Measurements from ENCODE around the gene ZDHHC24. TPM values are rescaled to one million over a fixed set of nuclear protein-coding genes. Genes with fewer than 3 reads are reported as not detected.
A peak's percentile ranks its signal among the peaks of the same experiment; 100 is the strongest.

The ZDHHC24 gene
- polyA plus RNA-seq, 4 donors = 3.1 to 11.0 (median 5.5) TPM

DNA sequence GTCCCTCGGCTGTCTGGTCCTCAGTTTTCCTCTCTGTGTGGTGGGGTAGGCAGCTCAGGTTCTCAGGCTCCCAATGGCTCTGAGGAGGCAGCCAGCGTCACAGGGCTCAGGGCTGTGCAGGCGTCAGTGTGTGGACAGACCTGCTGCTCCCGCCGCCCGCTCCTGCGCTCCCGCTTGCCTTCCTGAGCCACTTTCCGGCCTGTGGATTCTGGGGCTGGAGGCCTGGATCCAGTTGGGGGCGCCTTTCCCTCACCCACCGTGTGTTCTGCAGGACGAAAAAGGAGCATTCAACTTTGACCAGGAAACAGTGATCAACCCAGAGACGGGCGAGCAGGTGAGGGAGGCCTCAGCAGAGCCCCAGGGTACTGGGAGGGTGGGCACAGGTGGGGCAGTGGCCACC, 50.9 kb downstream of the ZDHHC24 start:
- Histone ChIP-seq H3K27me3 (ENCODE audit: control insufficient read depth in 3 of 3, insufficient read depth in 3 of 3, low read length in 3 of 3) (no peaks in the 10 kb centered on the region), H3K27ac (ENCODE audit: low read depth in 1 of 3, low read length in 2 of 3) (no peak overlapping the region), H3K4me3 (ENCODE audit: low read depth in 1 of 3, low read length in 3 of 3) (no peak overlapping the region), H3K36me3 (ENCODE audit: control insufficient read depth in 3 of 3, insufficient read depth in 2 of 3, low read depth in 1 of 3, low read length in 3 of 3) (peaks cover 2 to 86% (median 5%) of the 10 kb centered on the region in 3 donors), H3K9me3 (ENCODE audit: control insufficient read depth in 2 of 2, insufficient read depth in 1 of 2, low read depth in 1 of 2, low read length in 1 of 2) (no peaks in the 10 kb centered on the region), H3K4me1 (ENCODE audit: control insufficient read depth in 3 of 3, insufficient read depth in 2 of 3, low read depth in 1 of 3, low read length in 2 of 3) (peaks cover 0 to 18% (median 0%) of the 10 kb centered on the region in 3 donors)
- no peak for FAIRE-seq
- DNase-seq = no peak
- WGBS, 3 donors = 80 to 85% (median 83%) methylated on average over 14 of the region's 14 CpGs

DNA sequence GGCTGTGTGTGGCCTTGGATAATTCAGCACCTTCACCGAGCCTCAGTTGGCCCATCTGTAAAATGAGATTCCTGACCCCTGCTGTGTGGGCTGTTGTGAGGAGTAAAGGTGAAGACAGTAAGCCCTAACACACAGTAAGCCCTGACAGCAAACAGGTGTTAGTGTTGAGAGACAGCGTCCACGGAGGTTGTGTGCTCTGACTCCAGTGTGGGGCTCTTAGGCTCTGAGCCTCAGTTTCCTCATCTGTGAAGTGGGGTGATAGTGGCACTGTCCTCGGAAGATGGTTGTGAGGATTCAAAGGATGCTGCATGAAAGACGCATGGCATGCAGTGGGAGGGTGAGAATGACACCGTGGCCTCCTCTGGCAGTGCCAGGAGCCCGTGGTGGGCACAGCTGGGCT, 51.4 kb downstream of the ZDHHC24 start:
- FAIRE-seq (no peak), DNase-seq (no peak)
- H3K9me3 ChIP-seq (ENCODE audit: control insufficient read depth in 2 of 2, insufficient read depth in 1 of 2, low read depth in 1 of 2, low read length in 1 of 2) = no peaks in the 10 kb centered on the region
- no peak overlapping the region for H3K4me3 ChIP-seq (ENCODE audit: low read depth in 1 of 3, low read length in 3 of 3)
- WGBS, 3 donors = 91 to 98% (median 94%) methylated on average over 7 of the region's 7 CpGs
- peaks cover 2 to 89% (median 5%) of the 10 kb centered on the region in 3 donors for H3K36me3 ChIP-seq (ENCODE audit: control insufficient read depth in 3 of 3, insufficient read depth in 2 of 3, low read depth in 1 of 3, low read length in 3 of 3)
- H3K4me1 ChIP-seq (ENCODE audit: control insufficient read depth in 3 of 3, insufficient read depth in 2 of 3, low read depth in 1 of 3, low read length in 2 of 3) = peaks cover 0 to 18% (median 0%) of the 10 kb centered on the region in 3 donors
- no peak overlapping the region for H3K27ac ChIP-seq (ENCODE audit: low read depth in 1 of 3, low read length in 2 of 3)
- H3K27me3 ChIP-seq (ENCODE audit: control insufficient read depth in 3 of 3, insufficient read depth in 3 of 3, low read length in 3 of 3) = no peaks in the 10 kb centered on the region

DNA sequence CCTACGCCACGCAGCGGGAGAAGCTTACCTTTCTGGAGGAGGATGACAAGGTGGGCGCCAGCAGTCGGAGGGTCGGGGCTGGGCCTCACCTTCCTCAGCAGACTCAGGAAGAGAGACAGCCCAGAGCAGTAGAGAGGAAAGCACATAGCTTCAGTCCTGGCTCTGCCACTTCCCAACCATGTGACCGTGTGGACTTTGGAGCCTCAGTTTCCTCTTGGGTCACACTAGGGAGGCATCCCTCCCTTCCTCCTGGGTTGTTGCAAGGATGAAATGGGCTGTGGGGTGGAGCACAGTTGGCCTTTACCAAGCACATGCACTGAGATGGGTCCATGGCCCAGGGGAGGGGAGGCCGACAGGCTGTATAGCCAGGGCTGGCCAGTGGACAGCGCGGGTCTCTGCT, 52.7 kb downstream of the ZDHHC24 start:
- no peaks in the 10 kb centered on the region for H3K27me3 ChIP-seq (ENCODE audit: control insufficient read depth in 3 of 3, insufficient read depth in 3 of 3, low read length in 3 of 3)
- 87 to 91% (median 89%) methylated on average over 10 of the region's 10 CpGs for WGBS, 3 donors
- peak overlapping the region in 1 of 3 donors; percentile 62 for H3K27ac ChIP-seq (ENCODE audit: low read depth in 1 of 3, low read length in 2 of 3)
- peaks cover 5 to 93% (median 7%) of the 10 kb centered on the region in 3 donors for H3K36me3 ChIP-seq (ENCODE audit: control insufficient read depth in 3 of 3, insufficient read depth in 2 of 3, low read depth in 1 of 3, low read length in 3 of 3)
- H3K4me3 ChIP-seq (ENCODE audit: low read depth in 1 of 3, low read length in 3 of 3) = no peak overlapping the region
- FAIRE-seq (no peak), DNase-seq (peak; percentile 75 to 88)
- no peaks in the 10 kb centered on the region for H3K9me3 ChIP-seq (ENCODE audit: control insufficient read depth in 2 of 2, insufficient read depth in 1 of 2, low read depth in 1 of 2, low read length in 1 of 2)
- H3K4me1 ChIP-seq (ENCODE audit: control insufficient read depth in 3 of 3, insufficient read depth in 2 of 3, low read depth in 1 of 3, low read length in 2 of 3) = peaks cover 0 to 18% (median 0%) of the 10 kb centered on the region in 3 donors

DNA sequence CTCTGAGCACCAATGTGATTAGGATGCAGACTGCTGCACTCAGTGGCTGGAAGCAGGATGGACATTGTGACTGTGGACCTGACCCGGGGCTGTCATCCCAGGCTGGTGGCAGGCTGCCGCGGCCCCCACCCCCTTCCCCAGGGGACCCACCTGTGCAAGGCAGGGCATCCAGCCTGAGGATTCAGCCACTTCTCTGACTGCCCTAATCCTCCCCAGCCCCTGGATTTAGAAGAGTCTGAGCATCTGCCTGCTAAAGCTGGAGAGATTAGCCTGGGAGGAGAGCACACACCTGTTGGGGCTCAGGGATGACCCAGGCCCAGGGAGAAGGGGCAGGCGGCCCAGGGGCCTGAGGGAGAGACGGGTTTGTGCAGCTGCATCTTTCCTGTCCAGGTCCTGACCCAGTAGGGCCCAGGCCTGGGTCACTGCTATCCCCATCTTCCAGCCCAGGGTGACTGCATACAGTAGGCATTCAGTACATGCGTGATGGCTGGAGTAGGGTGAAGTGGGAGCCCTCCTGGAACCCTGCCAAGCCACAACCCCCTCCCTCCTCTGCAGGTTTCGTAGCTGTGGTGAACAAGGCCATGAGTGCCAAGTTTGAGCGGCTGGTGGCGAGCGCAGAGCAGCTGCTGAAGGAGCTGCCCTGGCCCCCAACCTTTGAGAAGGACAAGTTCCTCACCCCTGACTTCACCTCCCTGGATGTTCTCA, 53.5 kb downstream of the ZDHHC24 start:
- no peak overlapping the region for H3K4me3 ChIP-seq (ENCODE audit: low read depth in 1 of 3, low read length in 3 of 3)
- no peaks in the 10 kb centered on the region for H3K27me3 ChIP-seq (ENCODE audit: control insufficient read depth in 3 of 3, insufficient read depth in 3 of 3, low read length in 3 of 3)
- FAIRE-seq = no peak
- DNase-seq = no peak
- H3K9me3 ChIP-seq (ENCODE audit: control insufficient read depth in 2 of 2, insufficient read depth in 1 of 2, low read depth in 1 of 2, low read length in 1 of 2) = no peaks in the 10 kb centered on the region
- H3K4me1 ChIP-seq (ENCODE audit: control insufficient read depth in 3 of 3, insufficient read depth in 2 of 3, low read depth in 1 of 3, low read length in 2 of 3) = peaks cover 0 to 18% (median 0%) of the 10 kb centered on the region in 3 donors
- 87 to 92% (median 88%) methylated on average over 9 to 10 of the region's 10 CpGs for whole genome bisulfite sequencing, 3 donors
- H3K27ac ChIP-seq (ENCODE audit: low read depth in 1 of 3, low read length in 2 of 3) = peak overlapping the region in 1 of 3 donors; percentile 62
- peaks cover 5 to 94% (median 7%) of the 10 kb centered on the region in 3 donors for H3K36me3 ChIP-seq (ENCODE audit: control insufficient read depth in 3 of 3, insufficient read depth in 2 of 3, low read depth in 1 of 3, low read length in 3 of 3)

DNA sequence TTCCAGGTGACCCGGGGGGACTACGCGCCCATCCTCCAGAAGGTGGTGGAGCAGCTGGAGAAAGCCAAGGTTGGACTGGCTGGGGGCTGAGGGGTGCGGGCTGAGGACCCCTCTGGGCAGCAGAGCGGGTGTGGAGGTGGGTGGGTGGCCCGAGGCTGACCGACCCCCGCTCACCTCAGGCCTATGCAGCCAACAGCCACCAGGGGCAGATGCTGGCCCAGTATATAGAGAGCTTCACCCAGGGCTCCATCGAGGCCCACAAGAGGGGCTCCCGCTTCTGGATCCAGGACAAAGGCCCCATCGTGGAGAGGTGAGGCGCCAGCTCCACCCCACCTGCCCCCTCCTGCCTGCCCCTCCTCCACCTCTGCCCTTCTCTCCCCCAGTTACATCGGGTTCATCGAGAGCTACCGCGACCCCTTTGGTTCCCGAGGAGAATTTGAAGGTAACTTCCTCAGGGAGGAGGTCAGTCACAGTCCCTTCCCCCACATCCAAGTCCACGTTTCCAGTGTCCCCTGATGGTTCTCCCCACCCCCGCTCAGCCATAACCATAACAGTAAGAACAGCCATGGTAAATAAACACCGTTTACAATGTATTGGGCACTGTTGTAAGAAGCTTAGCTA, 54.4 kb downstream of the ZDHHC24 start:
- H3K27ac ChIP-seq (ENCODE audit: low read depth in 1 of 3, low read length in 2 of 3) = no peak overlapping the region
- no peaks in the 10 kb centered on the region for H3K27me3 ChIP-seq (ENCODE audit: control insufficient read depth in 3 of 3, insufficient read depth in 3 of 3, low read length in 3 of 3)
- no peak for DNase-seq
- H3K4me3 ChIP-seq (ENCODE audit: low read depth in 1 of 3, low read length in 3 of 3) = no peak overlapping the region
- H3K9me3 ChIP-seq (ENCODE audit: control insufficient read depth in 2 of 2, insufficient read depth in 1 of 2, low read depth in 1 of 2, low read length in 1 of 2) = no peaks in the 10 kb centered on the region
- peaks cover 7 to 94% (median 9%) of the 10 kb centered on the region in 3 donors for H3K36me3 ChIP-seq (ENCODE audit: control insufficient read depth in 3 of 3, insufficient read depth in 2 of 3, low read depth in 1 of 3, low read length in 3 of 3)
- FAIRE-seq = no peak
- WGBS, 3 donors = 78 to 87% (median 85%) methylated on average over 18 to 20 of the region's 20 CpGs
- peaks cover 0 to 18% (median 0%) of the 10 kb centered on the region in 3 donors for H3K4me1 ChIP-seq (ENCODE audit: control insufficient read depth in 3 of 3, insufficient read depth in 2 of 3, low read depth in 1 of 3, low read length in 2 of 3)

DNA sequence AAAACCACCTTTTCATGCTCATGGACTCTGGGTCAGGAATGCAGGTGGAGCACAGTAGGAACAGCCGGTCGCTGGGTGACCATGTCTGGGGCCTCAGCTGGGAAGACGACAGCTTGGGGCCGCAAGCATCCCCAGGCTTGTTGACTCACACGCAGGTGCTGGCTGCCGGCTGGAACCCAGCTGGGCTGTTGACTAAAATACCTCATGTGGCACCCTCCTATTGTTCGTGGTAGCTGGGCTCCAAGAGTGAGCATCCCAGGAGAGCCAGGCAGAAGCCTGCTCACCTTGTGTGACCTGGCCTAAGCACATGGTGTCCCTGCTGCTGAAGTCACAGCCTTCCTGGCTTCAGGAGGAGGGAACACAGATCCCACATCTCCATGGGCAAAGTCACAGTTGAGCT, 56.2 kb downstream of the ZDHHC24 start:
- H3K9me3 ChIP-seq (ENCODE audit: control insufficient read depth in 2 of 2, insufficient read depth in 1 of 2, low read depth in 1 of 2, low read length in 1 of 2) = no peaks in the 10 kb centered on the region
- DNase-seq = no peak
- H3K27me3 ChIP-seq (ENCODE audit: control insufficient read depth in 3 of 3, insufficient read depth in 3 of 3, low read length in 3 of 3) = no peaks in the 10 kb centered on the region
- H3K4me3 ChIP-seq (ENCODE audit: low read depth in 1 of 3, low read length in 3 of 3) = no peak overlapping the region
- H3K36me3 ChIP-seq (ENCODE audit: control insufficient read depth in 3 of 3, insufficient read depth in 2 of 3, low read depth in 1 of 3, low read length in 3 of 3) = peaks cover 7 to 94% (median 7%) of the 10 kb centered on the region in 3 donors
- no peak for FAIRE-seq
- no peak overlapping the region for H3K27ac ChIP-seq (ENCODE audit: low read depth in 1 of 3, low read length in 2 of 3)
- WGBS, 3 donors = 90 to 94% (median 91%) methylated on average over 7 of the region's 7 CpGs
- peaks cover 0 to 18% (median 0%) of the 10 kb centered on the region in 3 donors for H3K4me1 ChIP-seq (ENCODE audit: control insufficient read depth in 3 of 3, insufficient read depth in 2 of 3, low read depth in 1 of 3, low read length in 2 of 3)

DNA sequence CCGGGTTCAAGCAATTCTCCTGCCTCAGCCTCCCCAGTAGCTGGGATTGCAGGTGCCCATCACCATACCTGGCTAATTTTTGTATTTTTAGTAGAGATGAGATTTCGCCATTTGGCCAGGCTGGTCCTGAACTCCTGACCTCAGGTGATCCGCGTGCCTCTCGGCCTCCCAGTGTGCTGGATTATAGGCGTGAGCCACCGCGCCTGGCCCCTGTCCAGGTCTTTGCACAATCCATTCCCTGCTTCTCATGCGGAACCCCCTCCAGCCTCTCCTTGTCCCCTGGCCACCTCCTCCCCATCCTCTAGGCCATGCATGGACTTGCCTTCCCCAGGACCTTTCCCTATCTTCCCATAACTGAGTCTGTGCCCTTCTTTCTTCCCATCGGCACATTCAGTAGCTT, 56.9 kb downstream of the ZDHHC24 start:
- 91 to 95% (median 91%) methylated on average over 9 to 10 of the region's 10 CpGs for WGBS, 3 donors
- no peak overlapping the region for H3K4me3 ChIP-seq (ENCODE audit: low read depth in 1 of 3, low read length in 3 of 3)
- DNase-seq = no peak
- no peak for FAIRE-seq
- H3K27me3 ChIP-seq (ENCODE audit: control insufficient read depth in 3 of 3, insufficient read depth in 3 of 3, low read length in 3 of 3) = no peaks in the 10 kb centered on the region
- H3K27ac ChIP-seq (ENCODE audit: low read depth in 1 of 3, low read length in 2 of 3) = no peak overlapping the region
- peaks cover 7 to 93% (median 9%) of the 10 kb centered on the region in 3 donors for H3K36me3 ChIP-seq (ENCODE audit: control insufficient read depth in 3 of 3, insufficient read depth in 2 of 3, low read depth in 1 of 3, low read length in 3 of 3)
- no peaks in the 10 kb centered on the region for H3K9me3 ChIP-seq (ENCODE audit: control insufficient read depth in 2 of 2, insufficient read depth in 1 of 2, low read depth in 1 of 2, low read length in 1 of 2)
- H3K4me1 ChIP-seq (ENCODE audit: control insufficient read depth in 3 of 3, insufficient read depth in 2 of 3, low read depth in 1 of 3, low read length in 2 of 3) = peaks cover 0 to 17% (median 0%) of the 10 kb centered on the region in 3 donors

DNA sequence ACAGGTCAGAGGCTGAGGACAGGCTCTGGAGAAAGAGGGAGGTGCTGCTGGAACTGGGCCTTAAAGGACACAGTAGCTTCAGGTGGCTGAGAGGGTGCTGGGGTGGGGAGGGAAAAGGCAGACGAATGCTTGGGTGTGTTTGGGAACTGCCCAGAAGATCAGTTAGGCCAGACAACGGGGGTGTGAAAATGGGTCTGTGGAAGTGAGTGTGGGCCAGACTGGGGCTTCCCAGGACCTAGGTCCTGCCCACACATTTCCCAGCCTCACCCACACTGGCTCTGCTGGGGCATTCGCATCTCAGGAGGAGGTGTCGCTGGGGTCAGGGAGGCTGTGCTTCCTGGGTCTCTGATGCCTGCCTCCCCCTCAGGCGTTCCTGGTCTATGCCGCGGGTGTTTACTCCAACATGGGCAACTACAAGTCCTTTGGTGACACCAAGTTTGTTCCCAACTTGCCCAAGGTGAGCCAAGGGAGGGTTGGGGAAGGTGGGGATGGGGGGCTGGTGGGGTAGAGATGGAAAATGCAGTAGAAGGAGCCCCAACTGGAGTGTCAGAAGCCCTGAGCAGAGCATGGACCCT, 61.0 kb downstream of the ZDHHC24 start:
- no peak overlapping the region for H3K4me3 ChIP-seq (ENCODE audit: low read depth in 1 of 3, low read length in 3 of 3)
- 80 to 84% (median 84%) methylated on average over 7 of the region's 7 CpGs for WGBS, 3 donors
- FAIRE-seq = no peak
- H3K36me3 ChIP-seq (ENCODE audit: control insufficient read depth in 3 of 3, insufficient read depth in 2 of 3, low read depth in 1 of 3, low read length in 3 of 3) = peaks cover 2 to 60% (median 9%) of the 10 kb centered on the region in 3 donors
- no peak overlapping the region for H3K27ac ChIP-seq (ENCODE audit: low read depth in 1 of 3, low read length in 2 of 3)
- no peaks in the 10 kb centered on the region for H3K27me3 ChIP-seq (ENCODE audit: control insufficient read depth in 3 of 3, insufficient read depth in 3 of 3, low read length in 3 of 3)
- H3K4me1 ChIP-seq (ENCODE audit: control insufficient read depth in 3 of 3, insufficient read depth in 2 of 3, low read depth in 1 of 3, low read length in 2 of 3) = peaks cover 2 to 5% (median 3%) of the 10 kb centered on the region in 3 donors
- H3K9me3 ChIP-seq (ENCODE audit: control insufficient read depth in 2 of 2, insufficient read depth in 1 of 2, low read depth in 1 of 2, low read length in 1 of 2) = no peaks in the 10 kb centered on the region
- DNase-seq = no peak
